HEK293 (cell line): ENCODE data around the gene CAMTA2.

Experiments used
- CTCF ChIA-PET: fragments of 350-600 bp; formaldehyde crosslinking; extraction: SDS; loops from one replicate; lab custom pipeline; 2021; ENCODE audit warnings: antibody characterized with exemption; lab: Yijun Ruan, JAX
- POLR2A ChIA-PET: fragments of 300-600 bp; formaldehyde crosslinking; extraction: SDS; loops from one replicate; lab custom pipeline; 2020; ENCODE audit warnings: antibody characterized with exemption, inconsistent platforms; lab: Yijun Ruan, JAX
- H3K27ac ChIP-seq: fragments of 200-500 bp; sonication (Bioruptor generic); 2 replicates; pipeline ENCODE4 v1.5.1; 2014; ENCODE audit warnings: low read depth, low read length, control low read depth, inconsistent platforms; ENCODE audit errors: extremely low read depth
- H3K36me3 ChIP-seq, 2 experiments: fragments of 200-500 bp in 1 of 2; sonication (Bioruptor generic) in 1 of 2; 1 replicate in 1 of 2; 2 replicates in 1 of 2; pipeline ENCODE4 v1.5.1; 2014 to 2017; ENCODE audit warnings: inconsistent platforms in 2 of 2, low read length in 2 of 2; ENCODE audit not compliant: control insufficient read depth in 2 of 2, insufficient read depth in 1 of 2
- H3K4me1 ChIP-seq: fragments of 200-500 bp; sonication (Bioruptor generic); 2 replicates; pipeline ENCODE4 v1.5.1; 2014; ENCODE audit warnings: mild to moderate bottlenecking, low read length, inconsistent platforms; ENCODE audit not compliant: control insufficient read depth, insufficient read depth
- H3K4me3 ChIP-seq: 2 replicates; pipeline ENCODE4 v1.5.1; 2011; ENCODE audit warnings: low read depth, mild to moderate bottlenecking, control low read depth, low read length, moderate library complexity
- H3K9me3 ChIP-seq: fragments of 200-500 bp; sonication (Bioruptor generic); 2 replicates; pipeline ENCODE4 v1.5.1; 2014; ENCODE audit warnings: low read depth, low read length, inconsistent platforms; ENCODE audit not compliant: control insufficient read depth, insufficient read depth
- BCL11B ChIP-seq: fragments of 450-650 bp; formaldehyde crosslinking; IDR thresholded peaks from 2 replicates; pipeline ENCODE4 v1.5.1; 2016; ENCODE audit warnings: low read depth, missing biosample characterization, missing genetic modification characterization
- KLF16 ChIP-seq: fragments of 450-650 bp; formaldehyde crosslinking; IDR thresholded peaks from 2 replicates; pipeline ENCODE4 v1.5.1; 2017; ENCODE audit warnings: missing biosample characterization, missing genetic modification characterization
- MYNN ChIP-seq: fragments of 450-650 bp; formaldehyde crosslinking; IDR thresholded peaks from 2 replicates; pipeline ENCODE4 v1.5.1; 2016; ENCODE audit warnings: missing biosample characterization, missing genetic modification characterization, borderline replicate concordance
- PRDM10 ChIP-seq: fragments of 450-650 bp; formaldehyde crosslinking; IDR thresholded peaks from 2 replicates; pipeline ENCODE4 v1.5.1; 2016; ENCODE audit warnings: missing biosample characterization, missing genetic modification characterization
- YY2 ChIP-seq: fragments of 450-650 bp; formaldehyde crosslinking; IDR thresholded peaks from 2 replicates; pipeline ENCODE4 v1.5.1; 2016; ENCODE audit warnings: missing biosample characterization, missing genetic modification characterization
- ZBTB17 ChIP-seq: fragments of 450-650 bp; formaldehyde crosslinking; IDR thresholded peaks from 2 replicates; pipeline ENCODE4 v1.5.1; 2016; ENCODE audit warnings: missing biosample characterization, missing genetic modification characterization
- ZBTB8A ChIP-seq: fragments of 450-650 bp; formaldehyde crosslinking; IDR thresholded peaks from 2 replicates; pipeline ENCODE4 v1.5.1; 2016; ENCODE audit warnings: missing biosample characterization, missing genetic modification characterization
- ZFP41 ChIP-seq: fragments of 450-650 bp; formaldehyde crosslinking; IDR thresholded peaks from 2 replicates; pipeline ENCODE4 v1.5.1; 2016; ENCODE audit warnings: missing biosample characterization, missing genetic modification characterization, borderline replicate concordance
- ZNF121 ChIP-seq: fragments of 450-650 bp; formaldehyde crosslinking; IDR thresholded peaks from 2 replicates; pipeline ENCODE4 v1.5.1; 2016; ENCODE audit warnings: missing biosample characterization, missing genetic modification characterization
- ZNF133 ChIP-seq: fragments of 450-650 bp; formaldehyde crosslinking; IDR thresholded peaks from 2 replicates; pipeline ENCODE4 v1.5.1; 2016; ENCODE audit warnings: missing biosample characterization, missing genetic modification characterization
- ZNF155 ChIP-seq: fragments of 450-650 bp; formaldehyde crosslinking; IDR thresholded peaks from 2 replicates; pipeline ENCODE4 v1.5.1; 2016; ENCODE audit warnings: missing biosample characterization, missing genetic modification characterization
- ZNF19 ChIP-seq: fragments of 450-650 bp; formaldehyde crosslinking; IDR thresholded peaks from 2 replicates; pipeline ENCODE4; 2016; ENCODE audit warnings: missing biosample characterization, missing genetic modification characterization, low read depth
- ZNF221 ChIP-seq: fragments of 450-650 bp; formaldehyde crosslinking; IDR thresholded peaks from 2 replicates; pipeline ENCODE4 v1.5.1; 2017; ENCODE audit warnings: missing biosample characterization, missing genetic modification characterization, borderline replicate concordance
- ZNF274 ChIP-seq, 2 experiments: fragments of 200-500 bp in 1 of 2; fragments of 450-650 bp in 1 of 2; sonication (Bioruptor generic) in 1 of 2; formaldehyde crosslinking in 1 of 2; IDR thresholded peaks; 2 replicates each; pipeline versions ENCODE4 v1.5.1 to v1.6.1; 2014 to 2016; ENCODE audit warnings: borderline replicate concordance in 1 of 2, inconsistent platforms in 1 of 2, low read length in 1 of 2, missing biosample characterization in 1 of 2, missing genetic modification characterization in 1 of 2
- ZNF280C ChIP-seq: fragments of 450-650 bp; formaldehyde crosslinking; IDR thresholded peaks from 2 replicates; pipeline ENCODE4 v1.5.1; 2016; ENCODE audit warnings: missing biosample characterization, missing genetic modification characterization
- ZNF335 ChIP-seq: fragments of 450-650 bp; formaldehyde crosslinking; conservative IDR thresholded peaks from 2 replicates; pipeline ENCODE4 v1.5.1; 2016; ENCODE audit warnings: missing biosample characterization, missing genetic modification characterization
- ZNF350 ChIP-seq: fragments of 450-650 bp; formaldehyde crosslinking; IDR thresholded peaks from 2 replicates; pipeline ENCODE4 v1.5.0; 2017; ENCODE audit warnings: missing biosample characterization, mild to moderate bottlenecking, missing genetic modification characterization
- ZNF514 ChIP-seq: fragments of 450-650 bp; formaldehyde crosslinking; IDR thresholded peaks from 2 replicates; pipeline ENCODE4 v1.5.1; 2016; ENCODE audit warnings: missing biosample characterization, missing genetic modification characterization
- ZNF560 ChIP-seq: fragments of 450-650 bp; formaldehyde crosslinking; IDR thresholded peaks from 2 replicates; pipeline ENCODE4 v1.5.1; 2017; ENCODE audit warnings: missing biosample characterization, missing genetic modification characterization, borderline replicate concordance
- ZNF580 ChIP-seq: fragments of 450-650 bp; formaldehyde crosslinking; IDR thresholded peaks from 2 replicates; pipeline ENCODE4 v1.5.1; 2016; ENCODE audit warnings: missing biosample characterization, missing genetic modification characterization
- ZNF585B ChIP-seq: fragments of 450-650 bp; formaldehyde crosslinking; IDR thresholded peaks from 2 replicates; pipeline ENCODE4 v1.5.1; 2016; ENCODE audit warnings: missing biosample characterization, missing genetic modification characterization
- ZNF621 ChIP-seq: fragments of 450-650 bp; formaldehyde crosslinking; IDR thresholded peaks from 2 replicates; pipeline ENCODE4 v1.5.1; 2017; ENCODE audit warnings: missing biosample characterization, missing genetic modification characterization
- ZNF639 ChIP-seq: fragments of 450-650 bp; formaldehyde crosslinking; IDR thresholded peaks from 2 replicates; pipeline ENCODE4 v1.5.1; 2016; ENCODE audit warnings: missing biosample characterization, missing genetic modification characterization
- ZNF785 ChIP-seq: fragments of 450-650 bp; formaldehyde crosslinking; IDR thresholded peaks from 2 replicates; pipeline ENCODE4 v1.5.1; 2016; ENCODE audit warnings: missing biosample characterization, missing genetic modification characterization

Gene CAMTA2

GRCh38 chr17:4972752-4973151 lies 14.7 kb downstream of the CAMTA2 start:
- peaks cover 38 to 81% of the 10 kb centered on the region in 2 experiments for H3K36me3 ChIP-seq
- POLR2A ChIA-PET, result interaction anchor here (1.1 to 11.3 kb wide), 2 partner anchors 22 to 63 kb away, joined by 3 to 358 read pairs; partner anchors contain the start of genes ENO3 and PFN1

GRCh38 chr17:4972322-4972721 lies 15.2 kb downstream of the CAMTA2 start:
- ChIA-PET POLR2A (interaction anchor here (0.6 to 11.3 kb wide), 2 partner anchors 11 to 22 kb away, joined by 4 to 358 read pairs; partner anchors contain the start of genes ENO3 and PFN1), CTCF (interaction anchor here (0.8 to 1.0 kb wide), 2 partner anchors 15 to 91 kb away, joined by 4 read pairs; partner anchors contain the start of gene CAMTA2)
- H3K36me3 ChIP-seq, result peaks cover 38 to 77% of the 10 kb centered on the region in 2 experiments
- peaks cover 10% of the 10 kb centered on the region for H3K4me1 ChIP-seq
- no peaks in the 10 kb centered on the region for H3K9me3 ChIP-seq
- H3K4me3 ChIP-seq, result no peak overlapping the region
- TF ChIP-seq ZNF19 (tag by site-specific recombination), result no peak
- H3K27ac ChIP-seq, result no peak overlapping the region

More at GRCh38 chr17:4972752-4973151, 14.7 kb downstream of the CAMTA2 start:
- H3K4me1 ChIP-seq, result peaks cover 10% of the 10 kb centered on the region
- CTCF ChIA-PET, result interaction anchor here (0.8 kb wide), 1 partner anchor 15 kb away, joined by 4 read pairs; the partner anchor contains the start of gene CAMTA2
- TF ChIP-seq YY2 (tag by site-specific recombination) (no peak), ZNF155 (tag by site-specific recombination) (no peak), MYNN (tag by site-specific recombination) (no peak), ZNF580 (tag by site-specific recombination) (no peak), ZNF133 (tag by site-specific recombination) (no peak), KLF16 (tag by site-specific recombination) (no peak), ZNF560 (tag by site-specific recombination) (no peak), ZNF785 (tag by site-specific recombination) (no peak), ZFP41 (tag by site-specific recombination) (no peak), PRDM10 (tag by site-specific recombination) (no peak), ZNF335 (no peak), ZNF639 (tag by site-specific recombination) (no peak), BCL11B (no peak)
- no peak overlapping the region for H3K4me3 ChIP-seq
- no peaks in the 10 kb centered on the region for H3K9me3 ChIP-seq
- no peak overlapping the region for H3K27ac ChIP-seq

GRCh38 chr17:4971826-4972225 lies 15.6 kb downstream of the CAMTA2 start:
- ChIA-PET POLR2A (interaction anchor here (0.6 to 11.3 kb wide), 3 partner anchors 12 to 32 kb away, joined by 4 to 358 read pairs (median 4); partner anchors contain the start of genes ENO3, PFN1, RNF167 and SLC25A11), CTCF (interaction anchor here (0.8 to 1.9 kb wide), 4 partner anchors 9 to 91 kb away, joined by 4 to 10 read pairs (median 6); partner anchors contain the start of gene CAMTA2)
- no peak overlapping the region for H3K4me3 ChIP-seq
- H3K4me1 ChIP-seq, result peaks cover 10% of the 10 kb centered on the region
- H3K27ac ChIP-seq, result no peak overlapping the region
- peaks cover 36 to 72% of the 10 kb centered on the region in 2 experiments for H3K36me3 ChIP-seq
- no peaks in the 10 kb centered on the region for H3K9me3 ChIP-seq
- TF ChIP-seq ZNF274 (IDR thresholded peaks at IDR 0.05; ENCODE audit: low read length) (no peak), ZNF274 (tag by site-specific recombination; IDR thresholded peaks at IDR 0.05; ENCODE audit: borderline replicate concordance) (no peak), ZBTB17 (tag by site-specific recombination) (no peak), ZNF121 (tag by site-specific recombination) (no peak), ZNF350 (no peak), ZNF514 (tag by site-specific recombination) (no peak), ZNF280C (tag by site-specific recombination) (no peak), YY2 (tag by site-specific recombination) (no peak), ZNF221 (tag by site-specific recombination) (no peak), ZBTB8A (tag by site-specific recombination) (no peak), ZNF621 (tag by site-specific recombination) (no peak), ZNF585B (tag by site-specific recombination) (no peak)
